ENCODE results near the gene LINGO4. TPM values are rescaled to one million over a fixed set of nuclear protein-coding genes. Genes with fewer than 3 reads are reported as not detected.

Gene LINGO4
- total RNA-seq, 1 experiment from 2014 or later = not detected

DNA sequence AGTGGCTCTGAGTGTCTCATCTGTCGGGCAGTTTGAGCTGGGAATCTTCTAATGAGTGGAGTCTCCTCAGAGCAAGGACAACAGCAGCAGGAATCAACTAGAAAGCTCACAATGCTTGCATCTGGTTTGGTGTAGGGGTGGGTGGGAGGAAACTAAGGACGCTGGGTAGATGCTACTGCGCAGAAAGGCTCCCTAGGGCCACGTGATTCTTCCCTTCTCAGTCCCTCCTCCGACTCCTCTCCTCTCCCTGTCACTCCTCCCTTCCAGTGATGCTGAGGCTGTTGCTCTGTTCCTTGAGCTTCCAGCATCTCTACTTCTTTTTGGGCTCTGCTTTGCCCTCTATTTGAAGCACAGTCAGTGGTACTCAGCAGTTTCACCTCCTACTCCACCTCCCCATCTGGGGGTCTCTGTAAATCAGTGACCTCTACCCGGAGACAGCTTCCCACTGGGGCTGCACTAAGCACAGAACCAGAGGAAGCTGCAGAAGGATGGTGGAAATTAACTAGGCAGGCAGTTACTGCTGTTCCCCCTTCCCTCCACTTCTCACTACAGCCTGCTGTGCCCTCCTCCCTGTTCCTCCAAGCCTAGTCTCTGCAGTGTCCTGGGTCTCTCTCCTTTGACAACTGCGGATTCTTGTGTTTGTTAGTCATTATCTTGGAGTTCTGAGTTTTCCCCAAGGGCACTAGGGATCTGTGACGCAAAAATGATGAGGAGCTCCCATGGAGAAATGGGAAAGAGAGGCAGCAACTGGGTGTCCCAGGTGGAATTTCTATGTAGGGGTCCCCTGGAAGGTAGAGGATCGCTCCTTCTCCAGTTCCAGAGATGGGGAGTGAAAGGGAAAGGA, 5.8 kb downstream of the LINGO4 start:
- no peak for DNase-seq
- Histone ChIP-seq H3K4me3 (ENCODE audit: low read depth, low read length) (no peak overlapping the region), H3K27me3 (replicated peaks; ENCODE audit: control insufficient read depth, insufficient read depth, low read length) (no peaks in the 10 kb centered on the region), H3K4me1 (no peaks in the 10 kb centered on the region), H3K36me3 (ENCODE audit: control insufficient read depth, insufficient read depth, low read length) (no peaks in the 10 kb centered on the region), H3K9me3 (no peaks in the 10 kb centered on the region)
- intact Hi-C loops (cut with micrococcal nuclease; ENCODE audit: unreplicated experiment) = loop anchor here (5.0 kb wide), 1 partner anchor 53 kb away; the partner anchor contains the start of gene THEM5
- TF ChIP-seq, protein P1, sequence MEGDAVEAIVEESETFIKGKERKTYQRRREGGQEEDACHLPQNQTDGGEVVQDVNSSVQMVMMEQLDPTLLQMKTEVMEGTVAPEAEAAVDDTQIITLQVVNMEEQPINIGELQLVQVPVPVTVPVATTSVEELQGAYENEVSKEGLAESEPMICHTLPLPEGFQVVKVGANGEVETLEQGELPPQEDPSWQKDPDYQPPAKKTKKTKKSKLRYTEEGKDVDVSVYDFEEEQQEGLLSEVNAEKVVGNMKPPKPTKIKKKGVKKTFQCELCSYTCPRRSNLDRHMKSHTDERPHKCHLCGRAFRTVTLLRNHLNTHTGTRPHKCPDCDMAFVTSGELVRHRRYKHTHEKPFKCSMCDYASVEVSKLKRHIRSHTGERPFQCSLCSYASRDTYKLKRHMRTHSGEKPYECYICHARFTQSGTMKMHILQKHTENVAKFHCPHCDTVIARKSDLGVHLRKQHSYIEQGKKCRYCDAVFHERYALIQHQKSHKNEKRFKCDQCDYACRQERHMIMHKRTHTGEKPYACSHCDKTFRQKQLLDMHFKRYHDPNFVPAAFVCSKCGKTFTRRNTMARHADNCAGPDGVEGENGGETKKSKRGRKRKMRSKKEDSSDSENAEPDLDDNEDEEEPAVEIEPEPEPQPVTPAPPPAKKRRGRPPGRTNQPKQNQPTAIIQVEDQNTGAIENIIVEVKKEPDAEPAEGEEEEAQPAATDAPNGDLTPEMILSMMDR (IDR thresholded peaks at IDR 0.05; ENCODE audit: insufficient read depth in 1 of 2, low read depth in 1 of 2, low read length in 1 of 2, severe bottlenecking in 1 of 2, unreplicated experiment in 1 of 2) = no peak
- no peaks in the 10 kb centered on the region for H3K4me1 Mint-ChIP-seq (ENCODE audit: low read depth, unreplicated experiment)
- ChIA-PET POLR2A (no interaction called here), CTCF (no interaction called here)
- BruUV-seq (replicated peaks) = no TSS peak
- no peaks in the 10 kb centered on the region for H3K9me3 Mint-ChIP-seq (ENCODE audit: unreplicated experiment)
- H3K27ac Mint-ChIP-seq (ENCODE audit: unreplicated experiment) = no peak overlapping the region
- H3K27me3 Mint-ChIP-seq (ENCODE audit: insufficient read depth, unreplicated experiment) = peaks cover 2% of the 10 kb centered on the region
- no peaks in the 10 kb centered on the region for H3K36me3 Mint-ChIP-seq (ENCODE audit: insufficient read depth, unreplicated experiment)
- no peak overlapping the region for H3K4me3 Mint-ChIP-seq (ENCODE audit: unreplicated experiment)

GRCh38 chr1:151798571-151798970, 6.6 kb downstream of the LINGO4 start:
- intact Hi-C loops (cut with micrococcal nuclease; ENCODE audit: unreplicated experiment) = no loop called here
- TF ChIP-seq, protein P1 (IDR thresholded peaks at IDR 0.05; ENCODE audit: insufficient read depth in 1 of 2, low read depth in 1 of 2, low read length in 1 of 2, severe bottlenecking in 1 of 2, unreplicated experiment in 1 of 2) = no peak
- Histone ChIP-seq H3K4me3 (ENCODE audit: low read depth, low read length) (no peak overlapping the region), H3K36me3 (ENCODE audit: control insufficient read depth, insufficient read depth, low read length) (no peaks in the 10 kb centered on the region), H3K4me1 (no peaks in the 10 kb centered on the region), H3K27me3 (replicated peaks; ENCODE audit: control insufficient read depth, insufficient read depth, low read length) (no peaks in the 10 kb centered on the region), H3K9me3 (no peaks in the 10 kb centered on the region)
- ChIA-PET POLR2A (no interaction called here), CTCF (no interaction called here)
- no peak overlapping the region for H3K4me3 Mint-ChIP-seq (ENCODE audit: unreplicated experiment)
- H3K27me3 Mint-ChIP-seq (ENCODE audit: insufficient read depth, unreplicated experiment) = peaks cover 2% of the 10 kb centered on the region
- DNase-seq = no peak
- H3K9me3 Mint-ChIP-seq (ENCODE audit: unreplicated experiment) = no peaks in the 10 kb centered on the region
- H3K4me1 Mint-ChIP-seq (ENCODE audit: low read depth, unreplicated experiment) = no peaks in the 10 kb centered on the region
- no peaks in the 10 kb centered on the region for H3K36me3 Mint-ChIP-seq (ENCODE audit: insufficient read depth, unreplicated experiment)
- BruUV-seq (replicated peaks) = no TSS peak
- H3K27ac Mint-ChIP-seq (ENCODE audit: unreplicated experiment) = no peak overlapping the region

DNA sequence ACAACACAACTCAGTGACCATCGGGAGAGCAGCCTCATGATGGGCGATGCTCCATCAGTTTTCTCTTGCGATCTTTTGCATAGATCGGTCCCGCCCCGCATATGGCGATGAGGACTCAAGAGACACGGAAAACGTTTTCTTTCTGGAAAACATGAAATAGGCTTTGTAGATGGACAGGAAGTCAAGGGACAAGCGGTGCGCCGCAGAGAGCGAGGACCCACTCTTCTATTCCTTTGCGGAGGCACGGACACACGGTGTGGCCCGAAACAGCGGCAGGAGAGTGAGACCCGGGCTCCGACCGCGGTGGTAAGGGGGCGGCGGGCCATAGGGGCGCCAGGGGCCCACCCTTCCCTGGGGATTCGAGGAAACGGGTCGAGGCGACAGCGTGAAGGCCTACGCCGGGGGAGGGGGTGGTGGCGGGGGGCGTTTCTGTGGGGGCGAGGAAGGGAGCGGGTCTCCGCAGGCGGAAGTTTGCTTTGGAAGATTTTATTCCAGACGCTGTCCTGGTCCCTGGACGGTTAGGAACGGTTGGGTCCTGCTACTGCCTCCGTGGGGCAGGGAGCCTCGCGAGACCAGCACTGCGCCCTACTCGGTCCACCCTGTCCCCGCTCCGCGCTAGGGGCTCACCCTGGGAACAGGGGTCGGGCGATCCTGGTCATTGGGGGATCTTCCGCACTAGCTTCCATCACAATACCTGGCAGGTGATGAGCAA, 14.1 kb downstream of the LINGO4 start:
- no peaks in the 10 kb centered on the region for H3K36me3 ChIP-seq (ENCODE audit: control insufficient read depth, insufficient read depth, low read length)
- peak; percentile 40 to 51 for DNase-seq
- no peaks in the 10 kb centered on the region for H3K27me3 ChIP-seq (replicated peaks; ENCODE audit: control insufficient read depth, insufficient read depth, low read length)
- POLR2A ChIA-PET = no interaction called here
- Mint-ChIP-seq H3K9me3 (ENCODE audit: unreplicated experiment) (no peaks in the 10 kb centered on the region), H3K27ac (ENCODE audit: unreplicated experiment) (peak overlapping the region; percentile 57), H3K36me3 (ENCODE audit: insufficient read depth, unreplicated experiment) (peaks cover 7% of the 10 kb centered on the region), H3K4me1 (ENCODE audit: low read depth, unreplicated experiment) (no peaks in the 10 kb centered on the region), H3K4me3 (ENCODE audit: unreplicated experiment) (peak overlapping the region; percentile 88), H3K27me3 (ENCODE audit: insufficient read depth, unreplicated experiment) (no peaks in the 10 kb centered on the region)
- H3K4me1 ChIP-seq = no peaks in the 10 kb centered on the region
- CTCF ChIA-PET = no interaction called here
- TF ChIP-seq, protein P1 (IDR thresholded peaks at IDR 0.05; ENCODE audit: insufficient read depth in 1 of 2, low read depth in 1 of 2, low read length in 1 of 2, severe bottlenecking in 1 of 2, unreplicated experiment in 1 of 2) = no peak
- intact Hi-C loops (cut with micrococcal nuclease; ENCODE audit: unreplicated experiment) = loop anchor here (5.0 kb wide), 1 partner anchor 46 kb away; the partner anchor contains the start of gene C2CD4D
- no peaks in the 10 kb centered on the region for H3K9me3 ChIP-seq
- peak overlapping the region; percentile 76 for H3K4me3 ChIP-seq (ENCODE audit: low read depth, low read length)
- BruUV-seq (replicated peaks) = TSS peak; percentile 82
